Stimulated activated CD8-positive, alpha-beta memory T cell treated with anti-CD3 and anti-CD28 coated beads, Interleukin-4, amount 100 ng/mL, for 24 hours (primary cell): ENCODE measurements around the gene GPC3.

Experiments
- DNase-seq: peaks from one replicate; pipeline ENCODE4 v3.0.0-alpha.2; 2020; ENCODE audit warnings: low read depth

Gene GPC3

DNA sequence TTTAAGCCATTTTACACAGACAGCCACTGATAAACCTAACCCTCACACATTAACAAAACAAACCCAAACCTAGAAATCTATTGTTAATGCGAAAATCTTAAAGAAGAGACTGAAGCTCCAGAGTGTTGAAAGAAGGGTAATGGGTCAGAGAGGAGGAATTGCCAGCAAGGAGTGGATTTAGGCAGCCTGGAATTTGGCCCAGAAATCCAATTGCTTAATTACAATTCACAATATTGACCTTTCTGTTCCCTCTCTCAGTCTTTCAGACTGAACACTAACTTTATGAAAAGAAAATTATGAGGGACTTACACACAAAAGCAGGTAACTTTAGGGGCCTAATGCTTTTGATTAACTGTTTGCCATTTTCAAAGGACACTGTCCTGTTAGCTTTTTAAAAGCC is 384.9 kb downstream of the GPC3 start:
- DNase-seq = no peak

DNA sequence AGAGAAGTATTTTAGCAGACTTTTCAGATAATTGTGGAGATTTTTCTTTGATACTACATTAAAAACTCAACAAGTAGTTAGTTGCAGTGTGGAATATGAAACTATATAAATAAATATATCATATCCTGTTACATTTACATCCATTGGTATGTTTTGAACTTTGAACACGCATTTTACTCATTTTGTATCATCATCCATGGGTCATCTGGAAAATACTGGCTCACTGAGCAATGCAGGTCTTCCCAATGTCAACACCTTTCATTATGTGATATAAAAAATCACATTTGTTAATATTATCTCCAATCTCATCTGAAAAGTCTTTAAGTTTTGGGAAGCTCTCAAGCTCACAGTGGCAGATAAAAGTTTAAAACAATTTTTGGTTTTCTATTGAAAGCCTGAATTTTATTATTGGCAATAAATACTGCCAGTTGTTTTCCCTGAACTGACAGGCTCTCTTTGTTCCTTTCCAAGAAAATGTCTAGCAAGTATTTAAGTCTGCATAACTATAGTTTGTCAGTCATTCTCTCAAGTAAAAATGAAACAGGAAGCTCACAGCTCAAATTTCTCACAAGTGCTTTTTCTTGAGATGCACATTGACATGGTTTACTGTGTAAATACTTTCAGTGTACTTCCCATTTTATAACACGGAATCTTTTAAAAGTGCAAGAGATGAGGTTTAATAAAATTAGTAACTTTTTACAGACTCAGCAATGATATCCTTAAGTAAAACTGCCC is 386.6 kb downstream of the GPC3 start:
- DNase-seq = no peak

DNA sequence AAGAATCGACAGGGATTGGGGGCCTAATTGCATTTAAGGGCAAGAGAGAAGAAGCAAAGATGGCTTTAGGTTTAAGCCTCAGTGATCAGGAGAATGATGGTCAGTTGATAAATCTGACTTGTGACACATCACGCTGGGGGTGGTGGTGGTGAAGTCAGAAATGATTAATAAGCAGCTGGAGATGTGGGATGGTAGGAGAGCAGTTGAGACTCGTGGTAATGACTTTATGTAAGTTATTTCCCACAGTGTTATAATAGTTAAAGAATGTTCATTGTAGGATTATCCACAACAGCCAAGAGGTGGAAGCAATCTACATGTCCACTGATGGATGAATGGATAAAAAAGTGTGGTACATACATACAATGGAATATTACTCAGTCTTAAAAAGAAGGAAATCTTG is 391.2 kb downstream of the GPC3 start:
- DNase-seq = no peak

DNA sequence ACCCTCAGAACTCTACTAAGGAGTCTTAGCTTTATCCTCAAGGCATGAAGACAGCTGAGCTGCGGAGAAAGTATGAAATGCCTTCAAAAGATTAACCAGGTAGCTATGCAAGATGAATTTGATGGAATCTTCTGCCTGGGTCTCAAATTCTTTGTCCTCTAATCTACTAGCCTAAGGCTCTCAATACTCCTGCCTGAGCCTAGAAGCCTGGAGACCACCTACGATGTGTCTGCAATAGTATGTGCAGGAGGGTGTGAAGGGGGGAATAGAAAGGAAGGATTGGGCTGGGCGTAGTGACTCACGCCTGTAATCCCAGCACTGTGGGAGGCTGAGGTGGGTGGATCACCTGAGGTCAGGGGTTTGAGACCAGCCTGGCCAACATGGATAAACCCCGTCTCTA is 391.9 kb downstream of the GPC3 start:
- no peak for DNase-seq

DNA sequence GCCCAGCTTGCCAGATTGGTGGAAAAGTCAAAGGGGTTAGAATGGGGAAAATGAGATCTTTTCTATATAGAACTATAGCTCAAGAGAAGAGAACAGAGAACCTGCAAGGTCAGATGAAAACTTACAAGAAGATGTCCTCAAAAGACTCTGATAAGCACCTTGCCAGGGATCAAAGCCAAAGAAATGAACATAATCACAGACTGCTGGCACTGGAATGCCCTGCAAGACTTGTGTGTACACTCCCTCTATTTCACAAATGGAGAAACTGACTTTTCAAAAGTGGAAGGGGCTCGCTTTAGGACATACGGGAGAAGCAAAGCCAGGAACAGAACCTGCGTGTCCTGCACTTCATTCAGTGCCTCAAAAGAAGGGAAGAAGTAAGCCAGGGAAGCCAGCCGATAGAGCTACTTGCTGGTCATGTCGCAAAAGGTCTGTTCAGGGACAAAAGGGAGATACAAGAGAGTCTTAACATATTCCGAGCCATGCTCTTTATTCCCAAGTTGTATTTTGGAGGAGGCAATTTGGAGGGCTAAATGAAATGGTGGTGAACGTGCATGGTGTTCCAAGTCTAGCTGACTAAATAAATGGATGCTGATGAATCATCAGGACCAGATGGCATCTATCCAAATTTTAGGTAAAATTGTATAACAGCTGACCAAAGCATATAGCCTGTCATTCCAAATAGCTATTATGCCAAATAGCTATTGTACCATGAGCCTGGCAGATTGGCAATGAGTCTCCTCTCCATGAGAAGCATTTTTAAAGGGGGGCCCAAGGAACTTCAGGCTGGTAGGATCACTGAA is 394.5 kb downstream of the GPC3 start:
- DNase-seq = no peak

DNA sequence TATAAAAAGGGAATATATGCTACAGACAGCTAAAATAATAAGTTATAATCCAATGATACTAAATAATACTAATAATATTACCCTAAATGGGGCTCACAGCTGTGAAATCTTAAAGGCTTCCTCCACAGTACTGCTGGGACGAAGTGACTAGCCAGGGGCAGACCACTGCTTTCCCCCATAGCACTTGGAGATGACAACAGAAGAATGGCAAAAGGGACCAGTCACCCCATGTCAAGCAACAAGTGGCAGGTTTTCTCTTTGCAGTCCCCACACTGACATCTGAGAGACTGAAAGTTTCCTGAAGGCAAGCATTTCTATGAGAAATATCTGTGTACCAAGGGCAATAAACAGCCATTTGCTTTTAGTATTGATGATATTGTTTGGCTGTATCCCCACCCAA is 396.6 kb downstream of the GPC3 start:
- DNase-seq = no peak

DNA sequence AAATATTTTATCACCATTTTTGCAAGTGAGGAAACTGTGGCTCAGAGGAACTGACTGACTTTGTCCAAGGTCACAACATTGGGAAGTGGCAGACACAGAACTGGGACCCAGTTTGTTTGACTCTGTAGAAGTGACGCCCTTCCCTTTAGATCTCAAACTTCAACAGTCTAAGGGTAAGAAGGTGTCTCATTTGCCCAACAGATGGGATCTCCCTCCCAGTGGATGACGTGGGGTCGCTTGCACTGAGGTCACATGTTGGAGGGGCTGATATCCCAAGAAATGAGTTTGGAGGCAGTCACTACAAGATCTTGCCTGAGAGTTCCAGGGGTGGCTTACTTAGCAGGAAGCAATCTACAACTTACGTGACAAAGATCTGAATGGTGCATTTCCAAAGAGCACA is 397.6 kb downstream of the GPC3 start:
- DNase-seq = no peak

DNA sequence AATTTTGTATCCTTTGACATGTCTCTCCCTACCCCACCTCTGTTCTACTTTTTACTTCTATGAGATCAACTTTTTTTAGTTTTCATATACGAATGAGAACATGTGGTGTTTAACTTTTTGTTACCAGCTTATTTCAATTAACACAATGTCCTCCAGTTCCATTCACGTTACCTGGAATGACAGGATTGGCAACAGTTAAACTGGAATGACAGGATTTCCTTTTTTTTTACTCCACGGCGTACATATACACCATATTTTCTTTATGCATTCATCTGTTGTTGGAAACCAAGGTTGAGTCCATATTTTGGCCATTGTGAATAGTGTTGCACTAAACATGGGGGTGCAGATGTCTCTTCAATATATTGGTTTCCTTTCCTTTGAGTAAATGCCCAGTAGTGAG is 398.3 kb downstream of the GPC3 start:
- DNase-seq = no peak

DNA sequence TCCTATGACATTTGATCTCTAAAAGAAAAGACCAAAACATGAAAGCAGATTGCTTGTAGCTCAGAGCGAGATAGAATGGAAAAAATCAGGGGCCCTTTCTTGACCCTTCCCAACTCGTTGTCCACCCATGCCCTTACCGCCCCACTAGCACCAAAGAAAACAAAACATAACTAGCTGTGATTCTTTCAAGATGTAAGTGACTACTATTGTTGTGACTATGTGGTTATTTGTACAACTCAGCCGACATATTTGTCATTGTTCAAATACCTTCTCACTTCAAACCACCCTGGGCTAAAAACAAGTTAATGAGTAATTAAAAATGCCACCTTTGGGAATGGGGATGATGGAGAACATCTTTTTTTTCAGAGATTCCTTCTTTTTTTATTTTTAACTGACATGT is 399.0 kb downstream of the GPC3 start:
- no peak for DNase-seq

DNA sequence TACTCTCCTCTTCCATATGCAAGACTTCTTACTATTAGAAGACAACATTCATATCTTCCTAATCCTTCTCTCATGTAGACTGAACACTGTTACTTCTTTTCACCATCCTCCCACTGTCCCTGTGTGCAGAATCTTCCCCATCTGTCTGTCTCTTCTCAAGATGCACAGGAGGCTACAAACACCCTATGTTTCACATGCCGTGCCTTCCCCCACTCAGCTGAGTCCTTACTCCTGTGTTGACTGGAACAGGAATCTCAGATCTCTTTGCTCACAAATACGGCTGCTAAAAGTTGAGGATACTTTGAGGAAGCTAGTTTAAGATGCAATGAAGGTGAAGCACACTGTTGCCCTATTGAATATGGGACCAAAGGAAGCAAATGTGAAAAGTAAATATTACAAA is 401.6 kb downstream of the GPC3 start:
- no peak for DNase-seq

DNA sequence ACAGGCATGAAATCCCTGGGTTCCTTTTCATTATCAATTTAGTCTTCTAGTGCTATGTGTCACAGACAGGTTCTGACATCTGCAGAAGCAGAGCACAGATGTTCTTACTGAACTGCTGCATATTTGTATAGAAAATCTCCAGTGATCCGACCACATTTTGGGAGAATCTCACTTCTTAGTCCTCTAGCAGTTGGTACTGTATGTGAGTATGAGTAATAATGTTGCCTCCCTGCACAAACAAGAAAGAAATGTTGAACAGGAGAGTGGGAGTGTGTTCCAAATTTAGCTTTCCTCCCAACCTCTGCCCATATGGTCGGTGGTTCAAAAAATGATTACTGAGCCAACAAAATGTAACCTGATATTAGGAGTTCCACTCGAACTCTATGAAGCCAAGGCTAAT is 404.8 kb downstream of the GPC3 start:
- no peak for DNase-seq

DNA sequence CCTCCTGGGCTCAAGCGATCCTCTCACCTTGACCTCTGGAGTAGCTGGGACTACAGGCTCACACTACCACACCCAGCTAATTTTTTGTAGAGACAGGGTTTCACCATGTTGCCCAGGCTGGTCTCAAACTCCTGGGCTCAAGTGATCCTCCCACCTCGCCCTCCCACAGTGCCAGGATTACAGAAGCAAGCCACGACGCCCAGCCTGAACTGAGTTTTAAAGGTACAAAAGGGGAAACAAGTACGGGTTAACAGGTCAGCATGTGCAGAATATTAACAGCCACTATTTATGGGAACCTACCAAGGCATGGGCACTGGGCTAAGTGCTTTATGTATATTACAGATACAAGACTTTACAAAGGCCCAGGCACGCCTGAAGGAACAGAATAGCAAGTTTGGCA is 405.8 kb downstream of the GPC3 start:
- no peak for DNase-seq

DNA sequence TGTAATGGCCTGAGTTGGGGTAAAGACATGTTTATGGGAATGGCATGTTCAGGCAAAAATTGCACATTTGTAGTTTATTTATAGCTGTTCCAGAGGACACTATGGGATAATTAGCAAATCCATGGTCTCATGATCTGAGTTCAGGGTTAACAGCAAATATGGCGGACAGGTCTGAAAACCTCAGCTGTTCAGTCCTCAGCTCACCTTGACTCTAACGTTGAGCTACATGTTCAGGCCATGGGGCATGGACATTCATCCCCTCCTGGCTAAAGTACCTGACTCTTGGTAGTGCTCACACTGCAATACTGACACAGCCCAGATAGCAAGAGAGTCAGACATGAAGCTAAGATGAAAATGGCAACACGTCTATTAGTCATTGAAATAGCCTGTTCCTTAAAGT is 408.5 kb downstream of the GPC3 start:
- DNase-seq = no peak

DNA sequence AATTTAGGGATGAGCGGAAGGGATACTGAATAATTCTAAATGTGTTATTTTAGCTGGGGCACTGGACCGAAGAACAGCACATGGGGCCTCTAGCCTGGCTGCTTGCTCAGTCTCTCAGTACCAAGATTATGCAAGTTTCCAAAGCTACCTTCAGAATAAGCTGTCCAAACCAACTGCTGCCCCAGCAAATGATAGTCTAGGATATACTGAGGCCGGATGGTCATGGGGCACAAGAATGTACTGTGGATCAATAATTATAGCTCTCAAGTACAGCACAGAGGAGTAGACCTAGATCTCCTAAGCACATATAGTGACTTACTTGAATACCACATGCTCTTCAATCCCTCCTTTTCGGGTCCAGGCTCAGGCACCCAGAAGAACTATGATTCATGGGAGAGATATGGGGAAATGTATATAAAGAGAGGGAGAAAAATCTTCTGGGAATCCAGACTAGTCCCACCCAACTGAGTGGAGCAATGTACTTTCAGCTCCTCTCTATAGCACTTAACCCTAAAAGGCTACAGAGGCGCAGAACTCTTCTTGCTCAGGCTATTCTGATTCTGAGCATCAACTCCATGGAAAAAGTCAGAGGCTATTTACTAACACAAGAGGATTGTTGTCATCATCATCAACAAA is 409.8 kb downstream of the GPC3 start:
- no peak for DNase-seq

DNA sequence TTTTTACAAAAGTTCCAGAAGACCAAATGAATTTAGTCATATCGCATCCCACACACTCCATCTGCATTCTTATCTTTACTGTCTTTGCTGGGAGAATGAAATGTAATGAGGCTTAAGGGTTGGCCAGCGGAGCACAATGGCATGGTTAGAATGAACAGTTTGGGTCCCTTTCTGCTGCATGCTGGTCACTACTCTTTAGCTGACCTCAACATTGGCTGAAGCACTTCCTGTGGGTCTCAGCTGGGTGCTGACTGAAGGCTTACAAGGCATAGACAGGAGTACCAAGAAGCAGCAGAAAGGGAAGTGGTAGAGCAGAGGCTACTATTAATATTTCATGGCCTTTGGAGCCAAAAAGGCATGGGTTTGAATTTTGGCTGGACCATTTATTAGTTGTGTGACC is 410.7 kb downstream of the GPC3 start:
- DNase-seq = no peak

DNA sequence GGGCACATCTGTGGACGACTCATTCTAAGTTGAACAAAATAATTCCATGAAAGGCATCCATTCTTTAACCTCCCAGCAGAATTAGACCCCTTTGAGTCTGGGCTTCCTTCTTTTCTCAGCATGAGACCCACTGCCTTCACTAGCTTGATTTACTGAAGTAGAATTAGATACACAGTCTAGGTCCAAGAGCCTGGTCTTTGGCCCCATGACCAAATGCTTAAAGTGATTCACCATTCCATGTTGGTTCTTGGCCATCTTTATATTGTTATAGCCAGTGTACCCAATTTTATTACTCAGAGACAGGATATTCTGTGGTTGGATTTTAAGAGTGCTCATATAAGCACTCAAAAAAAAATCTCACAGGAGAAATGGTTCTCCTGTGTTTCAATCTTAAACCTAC is 414.8 kb downstream of the GPC3 start:
- DNase-seq = no peak

DNA sequence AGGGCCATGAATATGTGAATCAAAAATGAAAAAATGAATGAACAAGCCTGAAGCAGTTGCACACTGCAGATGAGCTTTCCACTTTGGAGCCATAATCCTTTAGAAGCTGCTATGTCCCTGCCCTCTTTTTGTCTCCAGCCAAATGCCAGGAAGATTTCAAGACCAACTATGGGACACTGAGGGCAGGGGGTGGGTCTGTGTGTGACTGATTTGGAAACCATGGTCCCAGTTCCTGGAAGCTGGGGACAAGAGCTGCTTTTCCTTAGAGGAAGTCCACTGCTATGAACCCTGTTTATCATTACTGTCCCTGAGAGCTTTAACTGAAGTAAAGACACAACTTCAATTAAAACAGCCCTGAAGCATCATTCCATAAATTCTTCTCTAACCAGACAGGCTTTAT is 416.2 kb downstream of the GPC3 start:
- no peak for DNase-seq

DNA sequence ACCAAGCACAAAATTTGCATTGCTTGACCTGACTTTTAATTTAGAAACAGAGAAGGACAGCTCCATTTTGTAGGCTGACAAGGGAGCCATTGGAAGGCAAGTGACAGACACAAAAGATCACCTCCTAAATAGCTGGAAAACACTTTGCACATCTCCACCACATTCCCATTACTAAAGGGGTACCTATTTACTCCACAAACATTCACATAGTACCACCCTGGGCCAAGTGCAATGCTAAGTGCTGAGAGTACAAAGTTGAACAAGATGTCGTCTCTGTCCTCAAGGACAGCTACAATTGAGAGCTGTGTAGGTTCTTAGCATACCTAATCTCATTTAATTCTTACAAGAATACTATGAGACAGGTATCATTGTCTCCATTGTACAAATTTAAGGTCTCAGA is 417.3 kb downstream of the GPC3 start:
- DNase-seq = no peak

DNA sequence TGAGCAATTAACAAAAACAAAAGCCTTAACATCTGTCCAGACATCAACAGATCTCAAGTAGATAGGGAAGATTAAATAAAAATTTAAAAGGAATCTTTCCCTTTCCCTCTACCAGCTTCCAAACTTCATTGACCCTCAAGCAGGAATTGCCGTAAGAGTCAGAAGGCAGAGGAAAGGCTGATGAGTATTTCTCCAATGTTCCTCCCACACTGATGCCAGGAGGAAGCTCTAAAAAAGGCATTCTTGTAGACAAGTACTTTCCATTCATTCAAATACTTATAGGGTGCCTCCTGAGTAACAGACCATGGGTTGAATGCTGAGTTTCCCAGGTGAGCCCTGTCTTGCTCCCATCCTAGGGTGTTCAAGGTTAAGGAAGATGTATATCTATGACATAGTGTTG is 418.5 kb downstream of the GPC3 start:
- no peak for DNase-seq

DNA sequence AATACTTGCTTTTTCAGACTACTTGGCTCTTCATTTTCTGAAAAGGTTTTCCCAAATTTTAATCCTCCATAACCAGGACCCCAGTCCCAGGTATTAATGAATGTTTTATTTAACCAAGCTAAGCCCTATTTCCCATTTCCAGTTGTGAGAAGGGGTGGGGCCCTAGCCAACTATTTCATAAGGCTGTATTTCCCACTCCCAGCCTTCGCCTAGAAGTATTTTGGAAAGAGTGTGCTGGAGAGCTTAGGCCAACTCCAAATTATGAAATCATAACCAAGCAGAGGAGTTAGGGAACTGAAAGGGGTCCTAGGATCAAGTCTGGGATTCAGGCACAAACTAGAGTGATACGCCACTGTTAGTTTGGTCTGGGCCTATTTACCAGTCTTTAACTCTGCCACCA is 421.7 kb downstream of the GPC3 start:
- DNase-seq = no peak

DNA sequence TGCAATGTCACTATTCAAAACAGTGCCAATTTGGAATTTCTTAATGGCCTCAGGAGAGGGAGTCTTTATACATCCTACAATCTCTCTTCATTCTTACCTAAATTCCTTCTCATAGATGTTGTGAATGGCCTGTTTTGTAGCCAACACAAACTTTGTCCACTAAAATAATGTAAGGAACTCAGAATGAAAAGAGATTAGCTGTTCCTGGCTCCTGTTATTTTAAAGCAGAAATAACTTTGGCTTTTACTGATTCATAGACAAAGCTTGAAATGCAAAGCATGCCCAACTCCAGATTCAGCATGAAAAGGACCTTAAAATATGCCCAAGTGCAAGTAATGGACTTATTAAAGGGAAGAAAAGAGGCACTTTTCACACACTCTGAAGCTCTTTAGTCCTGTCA is 424.1 kb downstream of the GPC3 start:
- no peak for DNase-seq

DNA sequence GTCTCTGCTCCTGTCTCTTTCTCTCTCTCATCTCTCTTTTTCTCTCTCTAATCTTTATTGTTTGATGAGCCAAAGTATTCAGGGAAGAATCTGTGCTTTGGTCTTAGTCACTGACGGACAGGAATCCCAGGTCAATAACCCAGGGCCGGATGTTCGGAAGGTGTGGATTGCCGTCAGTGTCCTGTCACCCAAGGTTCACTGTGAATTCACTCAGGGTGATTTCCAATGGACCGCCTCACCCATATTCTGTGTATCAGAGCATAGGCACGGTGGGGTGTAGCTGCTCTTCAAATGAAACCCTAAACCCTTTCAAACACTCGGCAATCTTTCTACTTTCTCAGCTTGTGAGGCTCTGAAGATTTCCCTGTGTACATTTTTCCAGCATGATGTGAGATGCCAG is 425.5 kb downstream of the GPC3 start:
- no peak for DNase-seq

DNA sequence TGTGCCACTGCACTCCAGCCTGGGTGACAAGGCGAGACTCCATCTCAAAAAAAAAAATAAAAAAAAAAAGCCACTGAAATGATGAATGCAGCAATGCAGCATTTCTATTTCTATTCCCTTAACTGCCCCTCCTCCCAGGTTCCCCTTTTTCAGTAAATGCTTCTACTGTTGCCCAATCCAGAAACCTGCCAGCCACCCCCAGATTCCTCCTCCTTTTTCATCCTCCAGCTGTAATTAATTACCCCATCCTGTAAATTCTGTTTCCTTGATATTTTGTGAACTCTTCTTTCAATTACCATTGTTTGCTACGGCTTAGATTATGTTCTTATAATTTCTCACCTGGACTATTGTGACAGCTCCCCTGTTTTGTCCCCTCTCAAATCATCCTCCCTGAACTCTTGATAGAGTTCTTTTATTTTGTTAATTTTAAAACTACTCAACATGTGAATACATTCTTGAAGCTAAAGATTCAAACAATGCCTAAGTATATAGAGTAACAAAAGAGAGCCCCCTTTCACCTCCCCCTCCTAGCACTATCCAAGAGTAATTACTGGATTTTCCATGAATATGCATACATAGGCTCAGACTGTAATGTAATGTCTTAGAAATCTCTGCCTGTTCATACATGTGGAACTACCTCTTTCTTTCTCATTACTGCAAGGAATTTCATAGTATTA is 429.5 kb downstream of the GPC3 start:
- no peak for DNase-seq
